K562 (cell line): Measurements from ENCODE around the gene ZNF816. TPM values are rescaled to one million over a fixed set of nuclear protein-coding genes. Genes with fewer than 3 reads are reported as not detected.

Source experiments
- ATAC-seq: fragments of 200-7000 bp; cut with Tn5 transposase; 3 replicates; pipeline ENCODE4 v1.9.1; 2020; ENCODE audit warnings: moderate library complexity
- BruUV-seq: library from RNA; stranded (reverse); fragments of 400-500 nt; replicated peaks from 2 replicates; lab custom pipeline; 2021; lab: Mats Ljungman, UMichigan
- CTCF ChIA-PET: fragments of 300-600 bp; formaldehyde crosslinking; extraction: SDS; loops from one replicate; lab custom pipeline; 2021; ENCODE audit warnings: low intra/inter-chr PET ratio; lab: Yijun Ruan, JAX
- POLR2A ChIA-PET: fragments of 300-600, 350-650 bp; sonication (Branson Sonifier 250); formaldehyde crosslinking; extraction: SDS; loops from one replicate; lab custom pipeline; 2021; ENCODE audit warnings: antibody characterized with exemption, inconsistent platforms; lab: Yijun Ruan, JAX
- DNase-seq, 4 experiments: peaks; one replicate each; pipeline versions ENCODE4 v3.0.0 to v3.0.0-alpha.2; 2011 to 2018; ENCODE audit warnings: low spot score in 3 of 4, mixed read lengths in 3 of 4; ENCODE audit errors: extremely low read depth in 1 of 4
- FAIRE-seq: peaks from 2 replicates; lab custom pipeline; 2011; peaks lifted over from hg19 to GRCh38; lab: Jason Lieb, UNC
- H2AFZ ChIP-seq: 2 replicates; pipeline ENCODE4 v1.6.0; 2011; ENCODE audit warnings: low read depth, low read length, control low read depth, inconsistent platforms
- H3K27ac ChIP-seq: fragments of 200-600 bp; 3 replicates; pipeline ENCODE4 v1.8.0; 2011; ENCODE audit warnings: low read depth, mild to moderate bottlenecking, control low read depth, inconsistent platforms, low read length, moderate library complexity, mixed read lengths; ENCODE audit errors: extremely low read depth
- H3K27me3 ChIP-seq, 2 experiments: fragments of 300-600 bp in 1 of 2; 2 replicates in 1 of 2; 3 replicates in 1 of 2; pipeline versions ENCODE4 v1.6.0 to v1.8.0; 2011; ENCODE audit warnings: inconsistent platforms in 2 of 2, low read length in 2 of 2, mild to moderate bottlenecking in 1 of 2, mixed read lengths in 1 of 2, moderate library complexity in 1 of 2; ENCODE audit not compliant: control insufficient read depth in 2 of 2, insufficient read depth in 2 of 2
- H3K36me3 ChIP-seq: fragments of 300-600 bp; 3 replicates; pipeline ENCODE4 v1.8.0; 2011; ENCODE audit warnings: mild to moderate bottlenecking, low read length, inconsistent platforms; ENCODE audit not compliant: control insufficient read depth, insufficient read depth
- H3K4me1 ChIP-seq, 2 experiments: fragments of 200-600 bp in 1 of 2; replicated peaks in 1 of 2; 2 replicates in 1 of 2; 3 replicates in 1 of 2; pipeline versions ENCODE4 v1.5.1 to v1.8.0; 2011; ENCODE audit warnings: inconsistent platforms in 2 of 2, low read length in 2 of 2, mild to moderate bottlenecking in 1 of 2, mixed read lengths in 1 of 2, moderate library complexity in 1 of 2; ENCODE audit not compliant: control insufficient read depth in 2 of 2, insufficient read depth in 2 of 2
- H3K4me2 ChIP-seq: 2 replicates; pipeline ENCODE4 v1.6.1; 2011; ENCODE audit warnings: low read length, control low read depth, inconsistent platforms, mixed read lengths; ENCODE audit not compliant: insufficient read depth
- H3K4me3 ChIP-seq: fragments of 200-600 bp; sonication (generic), shearing (Covaris generic); 2 replicates; pipeline ENCODE4 v1.5.1; 2016; ENCODE audit warnings: control low read depth, inconsistent platforms
- H3K79me2 ChIP-seq: fragments of 200-600 bp; 3 replicates; pipeline ENCODE4 v1.8.0; 2011; ENCODE audit warnings: low read length, inconsistent platforms; ENCODE audit not compliant: control insufficient read depth, insufficient read depth
- H3K9ac ChIP-seq, 2 experiments: 2 replicates each; pipeline versions ENCODE4 v1.6.0 to v1.6.1; 2011; ENCODE audit warnings: low read depth in 2 of 2, low read length in 2 of 2, control low read depth in 1 of 2, inconsistent platforms in 1 of 2, mild to moderate bottlenecking in 1 of 2, mixed read lengths in 1 of 2; ENCODE audit not compliant: insufficient read depth in 1 of 2
- H3K9me1 ChIP-seq: one replicate; pipeline ENCODE4 v1.6.0; 2011; ENCODE audit warnings: inconsistent platforms, mild to moderate bottlenecking, low read length, moderate library complexity; ENCODE audit not compliant: control insufficient read depth, insufficient read depth
- H3K9me3 ChIP-seq: replicated peaks from 2 replicates; pipeline ENCODE4 v1.5.1; 2011; ENCODE audit warnings: low read depth, low read length, inconsistent platforms; ENCODE audit not compliant: control insufficient read depth, insufficient read depth
- H4K20me1 ChIP-seq: replicated peaks from 2 replicates; pipeline ENCODE4 v1.6.1; 2011; ENCODE audit warnings: low read length, inconsistent platforms, mixed read lengths; ENCODE audit not compliant: control insufficient read depth, insufficient read depth
- ADNP ChIP-seq: fragments of 200-800 bp; sonication (Bioruptor generic); IDR thresholded peaks from 2 replicates; pipeline ENCODE4 v1.6.1; 2016; ENCODE audit warnings: missing genetic modification characterization, missing compliant biosample characterization
- ATF2 ChIP-seq: sonication (generic); formaldehyde crosslinking; IDR thresholded peaks from 2 replicates; pipeline ENCODE4 v1.8.1; 2022; ENCODE audit warnings: missing genetic modification reagents
- BRF2 ChIP-seq: IDR thresholded peaks from 3 replicates; pipeline ENCODE4 v1.6.1; 2011; ENCODE audit warnings: borderline replicate concordance, mild to moderate bottlenecking; ENCODE audit not compliant: insufficient read length, insufficient read depth
- CAMTA2 ChIP-seq: fragments of 250-450 bp; sonication (Bioruptor Pico); conservative IDR thresholded peaks from 2 replicates; pipeline ENCODE4 v1.5.1; 2022
- CHCHD3 ChIP-seq: fragments of 250-450 bp; sonication (Bioruptor Pico); IDR thresholded peaks from 2 replicates; pipeline ENCODE4 v2.1.2; 2022; ENCODE audit warnings: mild to moderate bottlenecking
- EP400 ChIP-seq: fragments of 450-650 bp; IDR thresholded peaks from 2 replicates; pipeline ENCODE4 v1.6.1; 2017; ENCODE audit warnings: antibody characterized with exemption, mild to moderate bottlenecking, moderate library complexity
- FOXK1 ChIP-seq: sonication (generic); formaldehyde crosslinking; IDR thresholded peaks from 2 replicates; pipeline ENCODE4 v1.8.0; 2022; ENCODE audit warnings: missing genetic modification reagents, mild to moderate bottlenecking, borderline replicate concordance
- MLLT1 ChIP-seq, 2 experiments: fragments of 450-650 bp; IDR thresholded peaks; 2 replicates each; pipeline ENCODE4 v1.6.1; 2016
- POLR3G ChIP-seq: IDR thresholded peaks from 2 replicates; pipeline ENCODE4 v1.6.1; 2011; ENCODE audit not compliant: insufficient read length, insufficient replicate concordance; ENCODE audit errors: extremely low read depth
- RBM39 ChIP-seq: fragments of 200-400 bp; formaldehyde crosslinking; optimal IDR thresholded peaks from 2 replicates; pipeline ENCODE3; 2018; ENCODE audit warnings: low read depth, low read length
- RUNX1 ChIP-seq: sonication (generic); IDR thresholded peaks from 2 replicates; pipeline ENCODE4 v1.6.1; 2016; ENCODE audit warnings: antibody characterized with exemption, low read depth
- STAG1 ChIP-seq: sonication (generic); formaldehyde crosslinking; IDR thresholded peaks from 2 replicates; pipeline ENCODE4 v1.5.0; 2020; ENCODE audit warnings: missing genetic modification reagents, borderline replicate concordance
- U2AF1 ChIP-seq: fragments of 200-400 bp; formaldehyde crosslinking; optimal IDR thresholded peaks from 2 replicates; pipeline ENCODE3; 2017; ENCODE audit warnings: mild to moderate bottlenecking, low read depth, low read length, moderate library complexity
- XRCC5 ChIP-seq: fragments of 200-400 bp; formaldehyde crosslinking; IDR thresholded peaks from 2 replicates; pipeline ENCODE4 v1.6.1; 2017; ENCODE audit warnings: low read depth, mild to moderate bottlenecking, low read length
- ZNF121 ChIP-seq: sonication (generic); formaldehyde crosslinking; conservative IDR thresholded peaks from 2 replicates; pipeline ENCODE4 v1.8.0; 2022; ENCODE audit warnings: missing genetic modification reagents
- ZNF23 ChIP-seq: fragments of 250-450 bp; sonication (Bioruptor Pico); IDR thresholded peaks from 2 replicates; pipeline ENCODE4 v1.4.0; 2020; ENCODE audit warnings: mild to moderate bottlenecking
- ZNF583 ChIP-seq: fragments of 250-450 bp; sonication (Bioruptor Pico); IDR thresholded peaks from 2 replicates; pipeline ENCODE4 v1.4.0; 2020
- ZNF584 ChIP-seq: fragments of 200-800 bp; sonication (Bioruptor generic); IDR thresholded peaks from 2 replicates; pipeline ENCODE4 v1.6.1; 2016; ENCODE audit warnings: low read depth, mild to moderate bottlenecking, missing genetic modification characterization, missing compliant biosample characterization
- ZNF76 ChIP-seq: fragments of 250-450 bp; sonication (Bioruptor Pico); IDR thresholded peaks from 2 replicates; pipeline ENCODE4 v1.4.0; 2020; ENCODE audit warnings: mild to moderate bottlenecking, moderate library complexity, borderline replicate concordance
- WGBS: fragments of 100-300 bp; shearing (Covaris generic); methylation state at CpG from one replicate; pipeline ENCODE4 v1.1.6; 2016; ENCODE audit warnings: low coverage, mixed read lengths; ENCODE audit not compliant: insufficient coverage; ENCODE audit errors: missing lambda C conversion rate; 5-methylcytosine and 5-hydroxymethylcytosine counted together
- in situ Hi-C: fragments of 300-500 bp; cut with MboI; formaldehyde crosslinking; loops from 4 replicates; pipeline ENCODE4 v1.15.0; 2018; ENCODE audit warnings: inconsistent platforms, mixed read lengths
- intact Hi-C: fragments of 100-400 bp; cut with micrococcal nuclease; formaldehyde crosslinking; loops from 2 replicates; pipeline ENCODE4 v1.14.2; 2022
- polyA plus RNA-seq, 8 experiments: library from polyadenylated mRNA; depleted of rRNA in 4 of 8; stranded (reverse) in 5 of 8; unstranded in 3 of 8; fragments of >200 nt; fragmentation: Nextera tagmentation in 2 of 8; fragmentation: Illumina TruSeq in 1 of 8; extraction: Ambion mirVana in 2 of 8; extraction: Trizol in 1 of 8; gene quantifications; 2 replicates each; pipeline versions ENCODE4 v1.2.1 to v1.2.3, GENCODE V29; 2011 to 2014; ENCODE audit warnings: inconsistent platforms in 1 of 8, missing spikeins in 1 of 8
- total RNA-seq, 7 experiments: library from RNA; depleted of rRNA in 6 of 7; stranded (reverse); fragments of >200 nt in 6 of 7; fragmentation: Illumina TruSeq in 2 of 7; extraction: Trizol in 2 of 7; gene quantifications; 2 replicates each; pipeline versions ENCODE4 v1.2.1 to v1.2.3, GENCODE V29; 2011 to 2021; ENCODE audit warnings: low replicate concordance in 1 of 7

Gene ZNF816
- total and polyA plus RNA-seq, 9 of the 15 experiments (the other 6 are each of a cell fraction or from before 2014, with no cell fraction given), result 8.6 to 23.4 (median 13.0) TPM

- Histone ChIP-seq H4K20me1 (no peaks in the 10 kb centered on the region), H3K36me3 (peaks cover 7% of the 10 kb centered on the region; the same call in 1 of the 3 replicates), H3K27ac (peak overlapping the region; percentile 47; the same call in 2 of the 3 replicates), H3K4me3 (peak overlapping the region; percentile 41), H2AFZ (peak overlapping the region; percentile 95), H3K9me3 (no peaks in the 10 kb centered on the region; the same call in 1 of the 2 replicates), H3K9me1 (no peaks in the 10 kb centered on the region), H3K4me1 (peaks cover 0 to 12% of the 10 kb centered on the region in 2 experiments; a peak in 2 of 5 replicates), H3K4me2 (peak overlapping the region; percentile 75), H3K27me3 (no peaks in the 10 kb centered on the region), H3K9ac (peak overlapping the region; percentile 66 to 92), H3K79me2 (peaks cover 3% of the 10 kb centered on the region; the same call in 2 of the 3 replicates)
- 42% methylated on average over 28 of the region's 50 CpGs for WGBS
- intact Hi-C loops, result no loop called here
- ATAC-seq, result peak; percentile 93
- peak; percentile 84 to 89 (median 88) for DNase-seq
- peak; percentile 23 for FAIRE-seq
- in situ Hi-C loops, result no loop called here
- ChIA-PET POLR2A (interaction anchor here (0.7 to 0.8 kb wide), 2 partner anchors 9 to 69 kb away, joined by 3 to 4 read pairs; no protein-coding TSS in a partner anchor), CTCF (interaction anchor here (0.5 to 0.6 kb wide), 2 partner anchors 36 to 209 kb away, joined by 3 read pairs; no protein-coding TSS in a partner anchor)
- BruUV-seq, result no TSS peak
- TF ChIP-seq ZNF121 (CRISPR knock-in tag), result no peak
- TF ChIP-seq U2AF1, result no peak
- TF ChIP-seq MLLT1 (IDR thresholded peaks at IDR 0.05), result no peak; a peak in 1 of 4 replicates
- no peak for TF ChIP-seq CHCHD3 (CRISPR knock-in tag)
- no peak for TF ChIP-seq RBM39
- TF ChIP-seq XRCC5, result no peak
- no peak for TF ChIP-seq CAMTA2 (CRISPR knock-in tag)
- peak; percentile 50; the same call in 1 of the 2 replicates for TF ChIP-seq EP400
- TF ChIP-seq FOXK1 (CRISPR knock-in tag), result no peak
- no peak for TF ChIP-seq ADNP (tag)
- no peak for TF ChIP-seq ZNF584 (CRISPR knock-in tag)
- no peak for TF ChIP-seq ZNF583
- TF ChIP-seq POLR3G, result no peak
- no peak for TF ChIP-seq RUNX1
- TF ChIP-seq ZNF76 (CRISPR knock-in tag), result no peak
- TF ChIP-seq BRF2, result no peak
- TF ChIP-seq ZNF23 (CRISPR knock-in tag), result no peak
- no peak for TF ChIP-seq ATF2
- TF ChIP-seq STAG1, result no peak
Measured at GRCh38 chr19:52993342-52994178, 30.9 kb upstream of the ZNF816 start.
